OCI-LY7 (cell line): ENCODE results near the gene DDX39A. TPM values are rescaled to one million over a fixed set of nuclear protein-coding genes. Genes with fewer than 3 reads are reported as not detected.

ENCODE experiments used
- BruUV-seq: library from RNA; stranded (reverse); fragments of 400-500 nt; replicated peaks from 2 replicates; lab custom pipeline; 2021; lab: Mats Ljungman, UMichigan
- CTCF ChIA-PET: fragments of 300-600 bp; sonication (Branson Sonifier 250); formaldehyde crosslinking; loops from one replicate; lab custom pipeline; 2022; ENCODE audit warnings: antibody characterized with exemption; ENCODE audit not compliant: unreplicated experiment; lab: Charles Lee
- POLR2A ChIA-PET: fragments of 300-600 bp; sonication (Branson Sonifier 250); formaldehyde crosslinking; loops from one replicate; lab custom pipeline; 2022; ENCODE audit warnings: antibody characterized with exemption; lab: Charles Lee
- DNase-seq: peaks from one replicate; pipeline ENCODE4 v3.0.0-alpha.2; 2015; ENCODE audit warnings: low spot score
- H2AFZ ChIP-seq: fragments of 200-600 bp; sonication (generic), shearing (Covaris generic); 2 replicates; pipeline ENCODE4 v1.6.1; 2014; ENCODE audit warnings: mild to moderate bottlenecking, antibody characterized with exemption, low read length, moderate library complexity
- H3K27ac ChIP-seq: fragments of 200-600 bp; sonication (generic); 2 replicates; pipeline ENCODE4 v1.5.1; 2014; ENCODE audit warnings: mixed run types, low read depth, mild to moderate bottlenecking, moderate library complexity, low read length, inconsistent platforms; ENCODE audit not compliant: poor library complexity, severe bottlenecking
- H3K36me3 ChIP-seq: fragments of 200-600 bp; sonication (generic); 2 replicates; pipeline ENCODE4 v1.6.1; 2014; ENCODE audit warnings: mild to moderate bottlenecking, antibody characterized with exemption, low read length, moderate library complexity, mixed read lengths; ENCODE audit not compliant: insufficient read depth
- H3K4me1 ChIP-seq: fragments of 200-600 bp; sonication (generic); 2 replicates; pipeline ENCODE4 v1.5.1; 2014; ENCODE audit warnings: mild to moderate bottlenecking, low read length; ENCODE audit not compliant: insufficient read depth, poor library complexity, severe bottlenecking
- H3K4me2 ChIP-seq: fragments of 200-600 bp; sonication (generic); 2 replicates; pipeline ENCODE4 v1.6.1; 2014; ENCODE audit warnings: mild to moderate bottlenecking, low read length
- H3K4me3 ChIP-seq: fragments of 200-600 bp; sonication (generic); 2 replicates; pipeline ENCODE4 v1.5.1; 2014; ENCODE audit warnings: mild to moderate bottlenecking, low read depth, low read length; ENCODE audit not compliant: poor library complexity, severe bottlenecking
- H3K79me2 ChIP-seq: fragments of 200-600 bp; sonication (generic); 2 replicates; pipeline ENCODE4 v1.6.1; 2016; ENCODE audit warnings: low read depth, mild to moderate bottlenecking, low read length, moderate library complexity, mixed read lengths; ENCODE audit not compliant: insufficient read depth
- H3K9me2 ChIP-seq: fragments of 200-600 bp; sonication (generic); 2 replicates; pipeline ENCODE4 v1.6.1; 2016; ENCODE audit warnings: mild to moderate bottlenecking, low read length, mixed read lengths; ENCODE audit not compliant: insufficient read depth
- H3K9me3 ChIP-seq: fragments of 200-600 bp; sonication (generic); 2 replicates; pipeline ENCODE4 v1.6.1; 2014; ENCODE audit warnings: mild to moderate bottlenecking, mixed run types, low read length, mixed read lengths
- H4K20me1 ChIP-seq: fragments of 200-600 bp; sonication (generic); 2 replicates; pipeline ENCODE4 v1.6.1; 2014; ENCODE audit warnings: mild to moderate bottlenecking, antibody characterized with exemption, low read length, moderate library complexity, mixed read lengths; ENCODE audit not compliant: insufficient read depth
- CTCF ChIP-seq: fragments of 200-600 bp; sonication (generic); conservative IDR thresholded peaks from 2 replicates; pipeline ENCODE4 v1.5.1; 2014; ENCODE audit warnings: mild to moderate bottlenecking, antibody characterized with exemption, low read length, moderate library complexity, mixed read lengths
- EZH2phosphoT487 ChIP-seq: fragments of 200-600 bp; sonication (generic); IDR thresholded peaks from 2 replicates; pipeline ENCODE4 v1.6.1; 2018; ENCODE audit warnings: low read depth, borderline replicate concordance, mild to moderate bottlenecking, mixed run types, antibody characterized with exemption, low read length, moderate library complexity, mixed read lengths
- intact Hi-C: fragments of 100-400 bp; cut with micrococcal nuclease; formaldehyde crosslinking; loops from one replicate; pipeline ENCODE4 v1.10.0; 2022; ENCODE audit not compliant: unreplicated experiment
- total RNA-seq, 2 experiments: library from RNA; depleted of rRNA in 1 of 2; stranded (reverse); fragments of >200 nt in 1 of 2; shearing (Covaris generic) in 1 of 2; gene quantifications; 2 replicates each; pipeline ENCODE4 v1.2.3, GENCODE V29; 2014 to 2022

Gene DDX39A
- total RNA-seq, 2 experiments from 2014 or later: 294 to 474 TPM

GRCh38 chr19:14442891-14443631 is 23.9 kb upstream of the DDX39A start:
- TF ChIP-seq EZH2phosphoT487: no peak
- no peak for TF ChIP-seq CTCF
- no peaks in the 10 kb centered on the region for H4K20me1 ChIP-seq
- CTCF ChIA-PET: no interaction called here
- H3K4me1 ChIP-seq: peaks cover 23% of the 10 kb centered on the region
- no TSS peak for BruUV-seq
- no peak overlapping the region for H2AFZ ChIP-seq
- intact Hi-C loops: no loop called here
- no peak overlapping the region for H3K4me2 ChIP-seq
- H3K79me2 ChIP-seq: peaks cover 29% of the 10 kb centered on the region; the same call in 1 of the 2 replicates
- H3K9me2 ChIP-seq: no peaks in the 10 kb centered on the region
- H3K4me3 ChIP-seq: no peak overlapping the region
- POLR2A ChIA-PET: no interaction called here
- no peaks in the 10 kb centered on the region for H3K9me3 ChIP-seq
- H3K27ac ChIP-seq: no peak overlapping the region
- H3K36me3 ChIP-seq: peaks cover 65% of the 10 kb centered on the region
- DNase-seq: no peak

GRCh38 chr19:14441041-14441938 is 22.1 kb upstream of the DDX39A start:
- Histone ChIP-seq H3K79me2 (peaks cover 31% of the 10 kb centered on the region; the same call in 1 of the 2 replicates), H3K4me2 (peak overlapping the region; percentile 89), H3K4me3 (peak overlapping the region; percentile 69), H3K4me1 (peaks cover 26% of the 10 kb centered on the region), H4K20me1 (no peaks in the 10 kb centered on the region), H2AFZ (no peak overlapping the region), H3K36me3 (peaks cover 52% of the 10 kb centered on the region), H3K27ac (no peak overlapping the region), H3K9me2 (no peaks in the 10 kb centered on the region), H3K9me3 (no peaks in the 10 kb centered on the region)
- TF ChIP-seq EZH2phosphoT487: no peak
- no peak for TF ChIP-seq CTCF
- ChIA-PET CTCF (no interaction called here), POLR2A (interaction anchor here (0.6 to 1.6 kb wide), 2 partner anchors 12 to 21 kb away, joined by 3 read pairs; no protein-coding TSS in a partner anchor)
- no peak for DNase-seq
- no TSS peak for BruUV-seq
- intact Hi-C loops: no loop called here
